PC-3 (cell line): ENCODE results near the gene RCAN2. TPM values are rescaled to one million over a fixed set of nuclear protein-coding genes. Genes with fewer than 3 reads are reported as not detected.

Experiments used
- ATAC-seq: fragments of 200-7000 bp; cut with Tn5 transposase; 2 replicates; pipeline ENCODE4 v1.9.1; 2020; ENCODE audit warnings: mild to moderate bottlenecking, moderate library complexity
- BruUV-seq: library from RNA; stranded (reverse); fragments of 400-500 nt; replicated peaks from 2 replicates; lab custom pipeline; 2021; lab: Mats Ljungman, UMichigan
- CTCF ChIA-PET: fragments of 300-600 bp; sonication (Branson Sonifier 250); formaldehyde crosslinking; loops from one replicate; lab custom pipeline; 2022; ENCODE audit warnings: antibody characterized with exemption; lab: Charles Lee
- POLR2A ChIA-PET: fragments of 300-600 bp; sonication (Branson Sonifier 250); formaldehyde crosslinking; loops from one replicate; lab custom pipeline; 2022; ENCODE audit warnings: antibody characterized with exemption; ENCODE audit not compliant: unreplicated experiment; lab: Charles Lee
- DNase-seq: peaks from one replicate; pipeline ENCODE4 v3.0.0-alpha.2; 2015
- H2AFZ ChIP-seq: fragments of 300-600 bp; sonication (generic); 2 replicates; pipeline ENCODE4 v1.6.0; 2016; ENCODE audit warnings: antibody characterized with exemption, low read length
- H3F3A ChIP-seq: fragments of 300-600 bp; sonication (generic); one replicate; pipeline ENCODE4 v1.6.0; 2017; ENCODE audit warnings: antibody characterized with exemption, low read length, control low read depth, mild to moderate bottlenecking; ENCODE audit not compliant: unreplicated experiment
- H3K27ac ChIP-seq: fragments of 300-600 bp; sonication (generic); 2 replicates; pipeline ENCODE4 v1.5.1; 2016; ENCODE audit warnings: mild to moderate bottlenecking, low read length
- H3K27me3 ChIP-seq: fragments of 300-600 bp; sonication (generic); 2 replicates; pipeline ENCODE4 v1.6.1; 2016; ENCODE audit warnings: low read length, mixed read lengths
- H3K36me3 ChIP-seq: fragments of 300-600 bp; sonication (generic); 2 replicates; pipeline ENCODE4 v1.6.1; 2016; ENCODE audit warnings: low read depth, mixed run types, low read length, mixed read lengths
- H3K4me1 ChIP-seq: fragments of 300-600 bp; sonication (generic); 2 replicates; pipeline ENCODE4 v1.5.1; 2016; ENCODE audit warnings: low read length; ENCODE audit not compliant: insufficient read depth
- H3K4me2 ChIP-seq: fragments of 300-600 bp; sonication (generic); 2 replicates; pipeline ENCODE4 v1.6.0; 2016; ENCODE audit warnings: low read length
- H3K4me3 ChIP-seq: fragments of 300-600 bp; sonication (generic); 2 replicates; pipeline ENCODE4 v1.5.1; 2016; ENCODE audit warnings: mild to moderate bottlenecking, low read length, mixed read lengths
- H3K79me2 ChIP-seq: fragments of 300-600 bp; sonication (generic); 2 replicates; pipeline ENCODE4 v1.6.1; 2017; ENCODE audit warnings: low read length, mixed read lengths
- H3K9ac ChIP-seq: fragments of 300-600 bp; sonication (generic); 2 replicates; pipeline ENCODE4 v1.6.0; 2016; ENCODE audit warnings: mild to moderate bottlenecking, low read length
- H3K9me2 ChIP-seq: fragments of 300-600 bp; sonication (generic); replicated peaks from 2 replicates; pipeline ENCODE4 v1.6.1; 2016; ENCODE audit warnings: mixed run types, low read length, mixed read lengths
- H3K9me3 ChIP-seq: fragments of 300-600 bp; sonication (generic); 2 replicates; pipeline ENCODE4 v1.6.1; 2016; ENCODE audit warnings: low read length, mixed read lengths
- H4K20me1 ChIP-seq: fragments of 300-600 bp; sonication (generic); 2 replicates; pipeline ENCODE4 v1.6.1; 2016; ENCODE audit warnings: low read length, mixed read lengths
- CTCF ChIP-seq: fragments of 300-600 bp; sonication (generic); conservative IDR thresholded peaks from 2 replicates; pipeline ENCODE4 v1.5.1; 2017; ENCODE audit warnings: antibody characterized with exemption, low read depth, mild to moderate bottlenecking, low read length
- EZH2 ChIP-seq: fragments of 300-600 bp; sonication (generic); IDR thresholded peaks from one replicate; pipeline ENCODE4 v1.6.1; 2017; ENCODE audit warnings: antibody characterized with exemption, mild to moderate bottlenecking, low read length; ENCODE audit not compliant: unreplicated experiment
- EZH2phosphoT487 ChIP-seq: fragments of 300-600 bp; sonication (generic); IDR thresholded peaks from 2 replicates; pipeline ENCODE4 v1.6.1; 2018; ENCODE audit warnings: mild to moderate bottlenecking, antibody characterized with exemption, low read length, borderline replicate concordance
- intact Hi-C: fragments of 100-400 bp; cut with micrococcal nuclease; formaldehyde crosslinking; loops from 2 replicates; pipeline ENCODE4 v1.9.0; 2023
- total RNA-seq: library from RNA; depleted of rRNA; stranded (reverse); fragments of >200 nt; gene quantifications from 2 replicates; pipeline ENCODE4 v1.2.3, GENCODE V29; 2014

The RCAN2 gene
- total RNA-seq, 1 experiment from 2014 or later, result not detected

- TF ChIP-seq EZH2phosphoT487 (no peak), EZH2 (no peak), CTCF (no peak)
- Histone ChIP-seq H3K79me2 (no peaks in the 10 kb centered on the region), H3K36me3 (no peaks in the 10 kb centered on the region), H3K9me3 (no peaks in the 10 kb centered on the region), H3K9ac (no peak overlapping the region), H3K27me3 (peaks cover 14% of the 10 kb centered on the region; the same call in 1 of the 2 replicates), H2AFZ (no peak overlapping the region), H3K27ac (no peak overlapping the region), H4K20me1 (no peaks in the 10 kb centered on the region), H3K9me2 (no peaks in the 10 kb centered on the region), H3F3A (no peaks in the 10 kb centered on the region), H3K4me1 (no peaks in the 10 kb centered on the region), H3K4me3 (no peak overlapping the region), H3K4me2 (no peak overlapping the region)
- ChIA-PET POLR2A (no interaction called here), CTCF (interaction anchor here (0.7 kb wide), 1 partner anchor 96 kb away, joined by 4 read pairs; no protein-coding TSS in a partner anchor)
- DNase-seq (no peak), ATAC-seq (no peak)
- no TSS peak for BruUV-seq
- intact Hi-C loops, result no loop called here
Measured at GRCh38 chr6:46513533-46513932, 22.3 kb upstream of the RCAN2 start.

DNA sequence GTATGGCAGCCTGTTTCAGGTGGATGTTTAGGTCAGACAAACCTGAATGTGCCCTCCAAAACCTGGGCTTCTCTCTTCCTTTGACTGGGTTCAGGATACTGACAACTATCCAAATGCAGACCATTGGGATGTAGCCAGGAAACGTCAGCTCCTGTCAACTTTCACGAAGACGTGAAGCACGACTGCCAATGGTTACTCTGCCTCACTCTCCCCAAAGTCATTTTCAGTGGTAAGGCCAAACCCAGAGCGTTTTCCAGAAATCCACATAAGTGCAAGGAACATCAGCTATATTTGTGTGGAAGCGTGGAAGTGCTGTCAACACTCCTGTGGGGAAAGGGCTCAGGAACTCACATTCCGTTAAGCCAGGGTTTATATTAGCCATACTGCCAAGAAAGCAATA is 20.1 kb upstream of the RCAN2 start:
- H3K4me2 ChIP-seq, result no peak overlapping the region
- no TSS peak for BruUV-seq
- no peak overlapping the region for H3K9ac ChIP-seq
- no peak for DNase-seq
- intact Hi-C loops, result no loop called here
- POLR2A ChIA-PET, result no interaction called here
- no peaks in the 10 kb centered on the region for H3K36me3 ChIP-seq
- H3K9me2 ChIP-seq, result no peaks in the 10 kb centered on the region
- no peaks in the 10 kb centered on the region for H4K20me1 ChIP-seq
- H3K79me2 ChIP-seq, result no peaks in the 10 kb centered on the region
- TF ChIP-seq EZH2 (no peak), EZH2phosphoT487 (no peak), CTCF (no peak)
- H3K4me1 ChIP-seq, result no peaks in the 10 kb centered on the region
- no peaks in the 10 kb centered on the region for H3F3A ChIP-seq
- ATAC-seq, result no peak
- H3K27ac ChIP-seq, result no peak overlapping the region
- H2AFZ ChIP-seq, result no peak overlapping the region
- H3K4me3 ChIP-seq, result no peak overlapping the region
- no peaks in the 10 kb centered on the region for H3K9me3 ChIP-seq
- CTCF ChIA-PET, result no interaction called here
- H3K27me3 ChIP-seq, result peaks cover 28% of the 10 kb centered on the region

DNA sequence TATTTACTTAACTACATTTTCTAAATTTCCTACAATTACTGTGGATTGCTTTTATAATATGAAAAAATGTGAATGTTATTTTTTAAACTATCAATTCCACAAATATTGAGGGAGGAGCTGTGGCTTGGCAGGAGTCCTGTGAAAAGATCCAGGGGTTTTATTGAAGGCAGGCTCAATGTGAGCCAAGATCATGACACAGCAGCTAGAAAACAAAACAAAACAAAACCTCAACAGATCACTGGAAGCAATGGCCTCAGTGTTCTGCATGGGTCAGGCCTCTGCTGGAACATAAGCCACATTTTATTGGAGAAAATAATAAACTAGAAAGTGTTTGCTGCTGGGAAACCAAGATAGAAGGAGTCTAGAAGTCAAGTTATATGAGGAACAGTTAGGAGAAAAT is 19.4 kb upstream of the RCAN2 start:
- no peak for ATAC-seq
- H3K9ac ChIP-seq, result no peak overlapping the region
- no peaks in the 10 kb centered on the region for H3K9me2 ChIP-seq
- ChIA-PET CTCF (no interaction called here), POLR2A (no interaction called here)
- no peaks in the 10 kb centered on the region for H3K79me2 ChIP-seq
- intact Hi-C loops, result no loop called here
- DNase-seq, result peak; percentile 23
- no peak overlapping the region for H3K4me3 ChIP-seq
- no peaks in the 10 kb centered on the region for H3K4me1 ChIP-seq
- no peaks in the 10 kb centered on the region for H3F3A ChIP-seq
- no peak overlapping the region for H3K27ac ChIP-seq
- peaks cover 34% of the 10 kb centered on the region for H3K27me3 ChIP-seq
- no peak overlapping the region for H3K4me2 ChIP-seq
- no peaks in the 10 kb centered on the region for H3K36me3 ChIP-seq
- no peaks in the 10 kb centered on the region for H4K20me1 ChIP-seq
- H2AFZ ChIP-seq, result no peak overlapping the region
- H3K9me3 ChIP-seq, result no peaks in the 10 kb centered on the region
- no TSS peak for BruUV-seq
- TF ChIP-seq EZH2phosphoT487, result no peak
- no peak for TF ChIP-seq EZH2
- no peak for TF ChIP-seq CTCF
